ENCODE data around the gene FRRS1L. TPM values are rescaled to one million over a fixed set of nuclear protein-coding genes. Genes with fewer than 3 reads are reported as not detected.

Gene FRRS1L
- total RNA-seq, 1 experiment from 2014 or later: 1.0 TPM

- no peak for ATAC-seq
- H3K4me3 Mint-ChIP-seq: no peak overlapping the region
- H3K36me3 Mint-ChIP-seq: no peaks in the 10 kb centered on the region
- TF ChIP-seq GTF2I (CRISPR knock-in tag; conservative IDR thresholded peaks at IDR 0.05): no peak
- no peak for TF ChIP-seq PREB (CRISPR knock-in tag; IDR thresholded peaks at IDR 0.05; ENCODE audit: borderline replicate concordance)
- no peak for TF ChIP-seq ZNF512 (CRISPR knock-in tag; IDR thresholded peaks at IDR 0.05; ENCODE audit: borderline replicate concordance)
- TF ChIP-seq ATF3 (CRISPR knock-in tag; conservative IDR thresholded peaks at IDR 0.05): no peak
- no peak for TF ChIP-seq TP53 (CRISPR knock-in tag; IDR thresholded peaks at IDR 0.05)
- TF ChIP-seq CREM (CRISPR knock-in tag; IDR thresholded peaks at IDR 0.05): no peak
- no peak for TF ChIP-seq NR1H2 (CRISPR knock-in tag; IDR thresholded peaks at IDR 0.05)
- TF ChIP-seq TCF7 (CRISPR knock-in tag; IDR thresholded peaks at IDR 0.05; ENCODE audit: low read depth): no peak
- no peak for TF ChIP-seq GABPB1 (CRISPR knock-in tag; IDR thresholded peaks at IDR 0.05)
- TF ChIP-seq JAZF1 (CRISPR knock-in tag; IDR thresholded peaks at IDR 0.05): no peak
- TF ChIP-seq USF2 (CRISPR knock-in tag; IDR thresholded peaks at IDR 0.05): no peak
- no peak overlapping the region for H3K27ac Mint-ChIP-seq
- CTCF ChIA-PET: interaction anchor here (1.5 kb wide), 2 partner anchors 17 to 229 kb away, joined by 4 to 11 read pairs; no protein-coding TSS in a partner anchor
- peaks cover 3% of the 10 kb centered on the region; the same call in 1 of the 2 replicates for H3K4me1 Mint-ChIP-seq
- POLR2A ChIA-PET: no interaction called here
- no peak for DNase-seq (ENCODE audit: low spot score)
- no peaks in the 10 kb centered on the region for H3K9me3 Mint-ChIP-seq
- no peaks in the 10 kb centered on the region for H3K27me3 Mint-ChIP-seq (ENCODE audit: low read depth)
These were observed 14.2 kb upstream of the FRRS1L start for GRCh38 chr9:109181284-109181683.

- H3K27ac Mint-ChIP-seq: no peak overlapping the region
- POLR2A ChIA-PET: no interaction called here
These were observed 12.9 kb upstream of the FRRS1L start for GRCh38 chr9:109179801-109180523.

More at GRCh38 chr9:109179801-109180523, 12.9 kb upstream of the FRRS1L start:
- no peaks in the 10 kb centered on the region for H3K36me3 Mint-ChIP-seq
- H3K27me3 Mint-ChIP-seq (ENCODE audit: low read depth): no peaks in the 10 kb centered on the region
- H3K4me3 Mint-ChIP-seq: no peak overlapping the region
- no peak for DNase-seq (ENCODE audit: low spot score)
- CTCF ChIA-PET: interaction anchor here (1.5 to 1.8 kb wide), 3 partner anchors 13 to 230 kb away, joined by 4 to 11 read pairs (median 5); no protein-coding TSS in a partner anchor
- H3K9me3 Mint-ChIP-seq: no peaks in the 10 kb centered on the region
- ATAC-seq: no peak
- H3K4me1 Mint-ChIP-seq: peaks cover 3% of the 10 kb centered on the region; the same call in 1 of the 2 replicates
- no peak for TF ChIP-seq SOX15 (CRISPR knock-in tag; IDR thresholded peaks at IDR 0.05)
- TF ChIP-seq NFYB (CRISPR knock-in tag; conservative IDR thresholded peaks at IDR 0.05; ENCODE audit: low read depth): no peak
- no peak for TF ChIP-seq TEAD4 (CRISPR knock-in tag; IDR thresholded peaks at IDR 0.05)
- no peak for TF ChIP-seq NR2C2 (CRISPR knock-in tag; IDR thresholded peaks at IDR 0.05)
- TF ChIP-seq NR1H2 (CRISPR knock-in tag; IDR thresholded peaks at IDR 0.05): no peak
- TF ChIP-seq SMAD4 (CRISPR knock-in tag; IDR thresholded peaks at IDR 0.05): no peak
- no peak for TF ChIP-seq TCF7 (CRISPR knock-in tag; IDR thresholded peaks at IDR 0.05; ENCODE audit: low read depth)
- no peak for TF ChIP-seq PRDM15 (CRISPR knock-in tag; IDR thresholded peaks at IDR 0.05)
- TF ChIP-seq CDX4 (CRISPR knock-in tag; IDR thresholded peaks at IDR 0.05; ENCODE audit: borderline replicate concordance): no peak
- TF ChIP-seq ZNF396 (CRISPR knock-in tag; IDR thresholded peaks at IDR 0.05; ENCODE audit: borderline replicate concordance): no peak
- no peak for TF ChIP-seq NR3C1 (CRISPR knock-in tag; conservative IDR thresholded peaks at IDR 0.05; ENCODE audit: low read depth)
- no peak for TF ChIP-seq NFE2L1 (CRISPR knock-in tag; IDR thresholded peaks at IDR 0.05)
- TF ChIP-seq SMAD3 (CRISPR knock-in tag; IDR thresholded peaks at IDR 0.05; ENCODE audit: borderline replicate concordance): no peak
